ENCODE data around the gene AOAH. TPM values are rescaled to one million over a fixed set of nuclear protein-coding genes. Genes with fewer than 3 reads are reported as not detected.

Gene AOAH
- total RNA-seq, 4 donors from 2014 or later = 1.1 to 4.8 (median 1.6) TPM

GRCh38 chr7:36562121-36562520, 162.2 kb downstream of the AOAH start:
- H3K36me3 ChIP-seq = no peaks in the 10 kb centered on the region

GRCh38 chr7:36549029-36549428, 175.3 kb downstream of the AOAH start:
- no peak for TF ChIP-seq POLR2A (IDR thresholded peaks at IDR 0.05)
- no peak for TF ChIP-seq CTCF (IDR thresholded peaks at IDR 0.05)
- no peak for TF ChIP-seq EP300 (IDR thresholded peaks at IDR 0.05)
- no peak for TF ChIP-seq POLR2AphosphoS5 (IDR thresholded peaks at IDR 0.05)
- no peaks in the 10 kb centered on the region for H3K36me3 ChIP-seq
- no peak for DNase-seq (ENCODE audit: low spot score in 2 of 2)
- whole genome bisulfite sequencing = 76% methylated on average over 2 of the region's 2 CpGs
- H3K27me3 ChIP-seq = no peaks in the 10 kb centered on the region
- no peaks in the 10 kb centered on the region for H3K9me3 ChIP-seq
- H3K4me1 ChIP-seq = no peaks in the 10 kb centered on the region
- H3K4me3 ChIP-seq = no peak overlapping the region
- H3K27ac ChIP-seq = no peak overlapping the region

More at GRCh38 chr7:36562121-36562520, 162.2 kb downstream of the AOAH start:
- WGBS = 85% methylated on average over 2 of the region's 2 CpGs
- H3K27ac ChIP-seq = no peak overlapping the region
- H3K4me1 ChIP-seq = peaks cover 6% of the 10 kb centered on the region
- H3K27me3 ChIP-seq = no peaks in the 10 kb centered on the region
- no peak for DNase-seq (ENCODE audit: low spot score in 2 of 2)
- TF ChIP-seq POLR2AphosphoS5 (IDR thresholded peaks at IDR 0.05) (no peak), EP300 (IDR thresholded peaks at IDR 0.05) (no peak), CTCF (IDR thresholded peaks at IDR 0.05) (no peak), POLR2A (IDR thresholded peaks at IDR 0.05) (no peak)
- H3K4me3 ChIP-seq = no peak overlapping the region
- H3K9me3 ChIP-seq = no peaks in the 10 kb centered on the region

GRCh38 chr7:36547416-36547815, 176.9 kb downstream of the AOAH start:
- Histone ChIP-seq H3K27me3 (no peaks in the 10 kb centered on the region), H3K9me3 (no peaks in the 10 kb centered on the region), H3K4me3 (no peak overlapping the region), H3K4me1 (no peaks in the 10 kb centered on the region), H3K27ac (no peak overlapping the region), H3K36me3 (no peaks in the 10 kb centered on the region)
- WGBS = 29% methylated on average over 5 of the region's 5 CpGs
- TF ChIP-seq POLR2A (IDR thresholded peaks at IDR 0.05) (no peak), EP300 (IDR thresholded peaks at IDR 0.05) (no peak), CTCF (IDR thresholded peaks at IDR 0.05) (no peak), POLR2AphosphoS5 (IDR thresholded peaks at IDR 0.05) (no peak)
- no peak for DNase-seq (ENCODE audit: low spot score in 2 of 2)

- H3K27me3 ChIP-seq = no peaks in the 10 kb centered on the region
- H3K36me3 ChIP-seq = no peaks in the 10 kb centered on the region
- 13% methylated on average over 1 of the region's 1 CpG for WGBS
- no peak overlapping the region for H3K27ac ChIP-seq
- H3K9me3 ChIP-seq = no peaks in the 10 kb centered on the region
- TF ChIP-seq EP300 (IDR thresholded peaks at IDR 0.05) (no peak), CTCF (IDR thresholded peaks at IDR 0.05) (no peak), POLR2A (IDR thresholded peaks at IDR 0.05) (no peak), POLR2AphosphoS5 (IDR thresholded peaks at IDR 0.05) (no peak)
- DNase-seq (ENCODE audit: low spot score in 2 of 2) = no peak
- no peak overlapping the region for H3K4me3 ChIP-seq
- H3K4me1 ChIP-seq = no peaks in the 10 kb centered on the region
These were observed 178.0 kb downstream of the AOAH start for GRCh38 chr7:36546331-36546730.

- no peaks in the 10 kb centered on the region for H3K36me3 ChIP-seq
- H3K27ac ChIP-seq = no peak overlapping the region
- H3K4me1 ChIP-seq = no peaks in the 10 kb centered on the region
- DNase-seq (ENCODE audit: low spot score in 2 of 2) = no peak
- no peak overlapping the region for H3K4me3 ChIP-seq
- no peaks in the 10 kb centered on the region for H3K27me3 ChIP-seq
- H3K9me3 ChIP-seq = no peaks in the 10 kb centered on the region
- TF ChIP-seq POLR2AphosphoS5 (IDR thresholded peaks at IDR 0.05) (no peak), CTCF (IDR thresholded peaks at IDR 0.05) (no peak), EP300 (IDR thresholded peaks at IDR 0.05) (no peak)
- 75% methylated on average over 2 of the region's 2 CpGs for WGBS
These were observed 179.0 kb downstream of the AOAH start for GRCh38 chr7:36545291-36545690.

All from suprapubic skin (tissue), 4 donors.